Measurements from ENCODE around the gene SHC3. TPM values are rescaled to one million over a fixed set of nuclear protein-coding genes. Genes with fewer than 3 reads are reported as not detected.

Gene SHC3
- total and polyA plus RNA-seq, 2 donors from 2014 or later, result 0.95 to 1.5 TPM

- H3K27me3 ChIP-seq (ENCODE audit: control insufficient read depth, insufficient read depth, low read length), result peaks cover 17% of the 10 kb centered on the region
- no peak overlapping the region for H3K4me3 ChIP-seq (ENCODE audit: low read length in 3 of 3)
- intact Hi-C loops (cut with DNase I), result no loop called here
- H3K4me1 ChIP-seq (ENCODE audit: control insufficient read depth in 2 of 3, insufficient read depth in 2 of 3, low read depth in 1 of 3, low read length in 3 of 3), result no peaks in the 10 kb centered on the region
- no peak overlapping the region for H3K9ac ChIP-seq (ENCODE audit: low read length in 3 of 3)
- TF ChIP-seq, protein P1, sequence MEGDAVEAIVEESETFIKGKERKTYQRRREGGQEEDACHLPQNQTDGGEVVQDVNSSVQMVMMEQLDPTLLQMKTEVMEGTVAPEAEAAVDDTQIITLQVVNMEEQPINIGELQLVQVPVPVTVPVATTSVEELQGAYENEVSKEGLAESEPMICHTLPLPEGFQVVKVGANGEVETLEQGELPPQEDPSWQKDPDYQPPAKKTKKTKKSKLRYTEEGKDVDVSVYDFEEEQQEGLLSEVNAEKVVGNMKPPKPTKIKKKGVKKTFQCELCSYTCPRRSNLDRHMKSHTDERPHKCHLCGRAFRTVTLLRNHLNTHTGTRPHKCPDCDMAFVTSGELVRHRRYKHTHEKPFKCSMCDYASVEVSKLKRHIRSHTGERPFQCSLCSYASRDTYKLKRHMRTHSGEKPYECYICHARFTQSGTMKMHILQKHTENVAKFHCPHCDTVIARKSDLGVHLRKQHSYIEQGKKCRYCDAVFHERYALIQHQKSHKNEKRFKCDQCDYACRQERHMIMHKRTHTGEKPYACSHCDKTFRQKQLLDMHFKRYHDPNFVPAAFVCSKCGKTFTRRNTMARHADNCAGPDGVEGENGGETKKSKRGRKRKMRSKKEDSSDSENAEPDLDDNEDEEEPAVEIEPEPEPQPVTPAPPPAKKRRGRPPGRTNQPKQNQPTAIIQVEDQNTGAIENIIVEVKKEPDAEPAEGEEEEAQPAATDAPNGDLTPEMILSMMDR (IDR thresholded peaks at IDR 0.05; ENCODE audit: borderline replicate concordance, extremely low read depth, insufficient read depth), result no peak
- no peaks in the 10 kb centered on the region for H3K9me3 ChIP-seq (ENCODE audit: control insufficient read depth in 2 of 3, insufficient read depth in 1 of 3, low read length in 3 of 3)
- no peak overlapping the region for H3K27ac ChIP-seq (ENCODE audit: low read depth in 2 of 2, low read length in 2 of 2)
- DNase-seq (no peak), FAIRE-seq (no peak)
- H3K36me3 ChIP-seq (ENCODE audit: control insufficient read depth in 2 of 3, insufficient read depth in 3 of 3, low read length in 3 of 3), result no peaks in the 10 kb centered on the region
Observed at GRCh38 chr9:89173072-89173471, 5.5 kb downstream of the SHC3 start.

DNA sequence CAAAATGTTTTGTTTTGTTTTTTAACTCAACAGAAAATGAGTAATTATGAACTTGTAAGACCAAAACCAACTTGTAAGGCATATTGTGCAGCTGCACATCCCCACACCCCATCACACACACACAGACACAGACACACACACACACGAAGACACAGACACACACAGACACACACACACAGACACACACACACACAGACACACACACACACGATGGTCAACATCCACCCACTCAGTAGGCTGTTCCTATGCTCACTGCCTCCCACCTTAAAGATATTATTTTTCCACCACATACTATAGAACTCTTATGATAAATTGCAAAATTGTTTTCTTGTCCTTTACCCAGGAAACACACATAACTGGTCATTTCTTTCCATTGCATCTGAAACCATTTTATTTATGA, 6.2 kb downstream of the SHC3 start:
- Histone ChIP-seq H3K4me1 (ENCODE audit: control insufficient read depth in 2 of 3, insufficient read depth in 2 of 3, low read depth in 1 of 3, low read length in 3 of 3) (no peaks in the 10 kb centered on the region), H3K9me3 (ENCODE audit: control insufficient read depth in 2 of 3, insufficient read depth in 1 of 3, low read length in 3 of 3) (no peaks in the 10 kb centered on the region), H3K4me3 (ENCODE audit: low read length in 3 of 3) (no peak overlapping the region), H3K36me3 (ENCODE audit: control insufficient read depth in 2 of 3, insufficient read depth in 3 of 3, low read length in 3 of 3) (no peaks in the 10 kb centered on the region), H3K9ac (ENCODE audit: low read length in 3 of 3) (no peak overlapping the region), H3K27ac (ENCODE audit: low read depth in 2 of 2, low read length in 2 of 2) (no peak overlapping the region), H3K27me3 (ENCODE audit: control insufficient read depth, insufficient read depth, low read length) (peaks cover 14% of the 10 kb centered on the region)
- TF ChIP-seq, protein P1 (IDR thresholded peaks at IDR 0.05; ENCODE audit: borderline replicate concordance, extremely low read depth, insufficient read depth), result no peak
- intact Hi-C loops (cut with DNase I), result no loop called here
- FAIRE-seq (no peak), DNase-seq (no peak)

- Histone ChIP-seq H3K27me3 (ENCODE audit: control insufficient read depth, insufficient read depth, low read length) (peaks cover 9% of the 10 kb centered on the region), H3K27ac (ENCODE audit: low read depth in 2 of 2, low read length in 2 of 2) (no peak overlapping the region), H3K36me3 (ENCODE audit: control insufficient read depth in 2 of 3, insufficient read depth in 3 of 3, low read length in 3 of 3) (no peaks in the 10 kb centered on the region), H3K4me3 (ENCODE audit: low read length in 3 of 3) (no peak overlapping the region), H3K4me1 (ENCODE audit: control insufficient read depth in 2 of 3, insufficient read depth in 2 of 3, low read depth in 1 of 3, low read length in 3 of 3) (no peaks in the 10 kb centered on the region), H3K9ac (ENCODE audit: low read length in 3 of 3) (no peak overlapping the region), H3K9me3 (ENCODE audit: control insufficient read depth in 2 of 3, insufficient read depth in 1 of 3, low read length in 3 of 3) (no peaks in the 10 kb centered on the region)
- TF ChIP-seq, protein P1 (IDR thresholded peaks at IDR 0.05; ENCODE audit: borderline replicate concordance, extremely low read depth, insufficient read depth), result peak; percentile 37
- intact Hi-C loops (cut with DNase I), result no loop called here
- FAIRE-seq, result no peak
- DNase-seq, result peak in 1 of 5 donors; percentile 3
Observed at GRCh38 chr9:89171693-89172092, 6.9 kb downstream of the SHC3 start.

GRCh38 chr9:89171231-89171630, 7.4 kb downstream of the SHC3 start:
- no peak for DNase-seq
- TF ChIP-seq, protein P1 (IDR thresholded peaks at IDR 0.05; ENCODE audit: borderline replicate concordance, extremely low read depth, insufficient read depth), result no peak
- intact Hi-C loops (cut with DNase I), result no loop called here
- Histone ChIP-seq H3K27ac (ENCODE audit: low read depth in 2 of 2, low read length in 2 of 2) (no peak overlapping the region), H3K36me3 (ENCODE audit: control insufficient read depth in 2 of 3, insufficient read depth in 3 of 3, low read length in 3 of 3) (no peaks in the 10 kb centered on the region), H3K9me3 (ENCODE audit: control insufficient read depth in 2 of 3, insufficient read depth in 1 of 3, low read length in 3 of 3) (no peaks in the 10 kb centered on the region), H3K9ac (ENCODE audit: low read length in 3 of 3) (no peak overlapping the region), H3K4me3 (ENCODE audit: low read length in 3 of 3) (no peak overlapping the region), H3K4me1 (ENCODE audit: control insufficient read depth in 2 of 3, insufficient read depth in 2 of 3, low read depth in 1 of 3, low read length in 3 of 3) (no peaks in the 10 kb centered on the region), H3K27me3 (ENCODE audit: control insufficient read depth, insufficient read depth, low read length) (peaks cover 6% of the 10 kb centered on the region)
- FAIRE-seq, result no peak

All from kidney (tissue), 14 donors.